Loucy (cell line): Measurements from ENCODE around the gene PCBP3.

Source experiments
- H2AFZ ChIP-seq: fragments of 200-600 bp; sonication (generic); 2 replicates; pipeline ENCODE4 v1.6.0; 2016; ENCODE audit warnings: antibody characterized with exemption, mild to moderate bottlenecking, low read length, moderate library complexity
- H3F3A ChIP-seq: fragments of 200-600 bp; 2 replicates; pipeline ENCODE4 v1.6.0; 2016; ENCODE audit warnings: antibody characterized with exemption, low read depth, mild to moderate bottlenecking
- H3K27me3 ChIP-seq: fragments of 200-600 bp; sonication (generic); 2 replicates; pipeline ENCODE4 v1.6.1; 2014; ENCODE audit warnings: low read length, mild to moderate bottlenecking; ENCODE audit not compliant: insufficient read depth, poor library complexity, severe bottlenecking
- H3K36me3 ChIP-seq: fragments of 200-600 bp; sonication (generic); 2 replicates; pipeline ENCODE4 v1.6.1; 2016; ENCODE audit warnings: low read length; ENCODE audit not compliant: insufficient read depth
- H3K4me1 ChIP-seq: fragments of 200-600 bp; sonication (generic); 2 replicates; pipeline ENCODE4 v1.5.1; 2014; ENCODE audit warnings: low read length, mild to moderate bottlenecking; ENCODE audit not compliant: insufficient read depth, poor library complexity, severe bottlenecking
- H3K4me2 ChIP-seq: fragments of 200-600 bp; sonication (generic); 2 replicates; pipeline ENCODE4 v1.6.0; 2014; ENCODE audit warnings: antibody characterized with exemption, low read length, low read depth, mild to moderate bottlenecking; ENCODE audit not compliant: poor library complexity, severe bottlenecking
- H3K4me3 ChIP-seq: fragments of 200-600 bp; sonication (generic); 2 replicates; pipeline ENCODE4 v1.5.1; 2014; ENCODE audit warnings: low read length, mild to moderate bottlenecking, mixed read lengths; ENCODE audit not compliant: poor library complexity, severe bottlenecking
- H3K79me2 ChIP-seq: fragments of 200-600 bp; sonication (generic); 2 replicates; pipeline ENCODE4 v1.6.1; 2014; ENCODE audit warnings: low read length; ENCODE audit not compliant: insufficient read depth
- H3K9ac ChIP-seq: fragments of 200-600 bp; sonication (generic); 2 replicates; pipeline ENCODE4 v1.6.0; 2014; ENCODE audit warnings: mild to moderate bottlenecking, low read depth, low read length, moderate library complexity; ENCODE audit not compliant: poor library complexity, severe bottlenecking
- H3K9me2 ChIP-seq: fragments of 200-600 bp; sonication (generic); replicated peaks from 2 replicates; pipeline ENCODE4 v1.6.1; 2016; ENCODE audit warnings: low read depth, low read length, mixed read lengths
- H3K9me3 ChIP-seq: fragments of 200-600 bp; sonication (generic); 2 replicates; pipeline ENCODE4 v1.6.1; 2014; ENCODE audit warnings: mild to moderate bottlenecking, antibody characterized with exemption, low read length, low read depth; ENCODE audit not compliant: insufficient read depth
- H4K20me1 ChIP-seq: fragments of 200-600 bp; sonication (generic); 2 replicates; pipeline ENCODE4 v1.6.0; 2014; ENCODE audit warnings: antibody characterized with exemption, low read length, mild to moderate bottlenecking; ENCODE audit not compliant: insufficient read depth, poor library complexity, severe bottlenecking
- CTCF ChIP-seq: fragments of 200-600 bp; sonication (generic); conservative IDR thresholded peaks from 2 replicates; pipeline ENCODE4 v1.5.1; 2014; ENCODE audit warnings: mild to moderate bottlenecking, antibody characterized with exemption, low read length
- EZH2phosphoT487 ChIP-seq: fragments of 200-600 bp; IDR thresholded peaks from 2 replicates; pipeline ENCODE4 v1.6.1; 2018; ENCODE audit warnings: antibody characterized with exemption, mild to moderate bottlenecking, moderate library complexity, borderline replicate concordance

PCBP3 gene

GRCh38 chr21:45989355-45990048 is 346.0 kb downstream of the PCBP3 start:
- H3K9me2 ChIP-seq, result no peaks in the 10 kb centered on the region
- H2AFZ ChIP-seq, result no peak overlapping the region
- no peak overlapping the region for H3K9ac ChIP-seq
- H3K27me3 ChIP-seq, result peaks cover 6% of the 10 kb centered on the region
- H3K4me1 ChIP-seq, result no peaks in the 10 kb centered on the region
- H3F3A ChIP-seq, result no peaks in the 10 kb centered on the region
- H3K79me2 ChIP-seq, result no peaks in the 10 kb centered on the region
- TF ChIP-seq EZH2phosphoT487 (no peak), CTCF (no peak)
- no peak overlapping the region for H3K4me2 ChIP-seq
- no peaks in the 10 kb centered on the region; the same call in 1 of the 2 replicates for H3K9me3 ChIP-seq
- no peaks in the 10 kb centered on the region for H3K36me3 ChIP-seq
- no peaks in the 10 kb centered on the region for H4K20me1 ChIP-seq
- H3K4me3 ChIP-seq, result no peak overlapping the region

- Histone ChIP-seq H3F3A (no peaks in the 10 kb centered on the region), H3K27me3 (no peaks in the 10 kb centered on the region), H4K20me1 (no peaks in the 10 kb centered on the region), H3K79me2 (no peaks in the 10 kb centered on the region), H3K9me3 (no peaks in the 10 kb centered on the region; the same call in 1 of the 2 replicates), H3K4me2 (no peak overlapping the region), H3K9ac (no peak overlapping the region), H3K4me1 (no peaks in the 10 kb centered on the region), H2AFZ (no peak overlapping the region), H3K36me3 (no peaks in the 10 kb centered on the region), H3K4me3 (no peak overlapping the region), H3K9me2 (no peaks in the 10 kb centered on the region)
- TF ChIP-seq EZH2phosphoT487 (no peak), CTCF (no peak)
Measured at GRCh38 chr21:45990049-45990711, 346.7 kb downstream of the PCBP3 start.

GRCh38 chr21:45990741-45991605 is 347.4 kb downstream of the PCBP3 start:
- no peak for TF ChIP-seq EZH2phosphoT487
- no peak for TF ChIP-seq CTCF
- Histone ChIP-seq H3K4me3 (no peak overlapping the region), H4K20me1 (no peaks in the 10 kb centered on the region), H3K4me2 (no peak overlapping the region), H3K27me3 (no peaks in the 10 kb centered on the region), H3K9me3 (no peaks in the 10 kb centered on the region; the same call in 1 of the 2 replicates), H3K79me2 (no peaks in the 10 kb centered on the region), H3K9me2 (no peaks in the 10 kb centered on the region), H3K4me1 (no peaks in the 10 kb centered on the region), H3F3A (no peaks in the 10 kb centered on the region), H2AFZ (no peak overlapping the region), H3K9ac (no peak overlapping the region), H3K36me3 (no peaks in the 10 kb centered on the region)
